ENCODE data around the gene BACE1-AS. TPM values are rescaled to one million over a fixed set of nuclear protein-coding genes. Genes with fewer than 3 reads are reported as not detected.

The BACE1-AS gene
- total RNA-seq, 1 donor from 2014 or later, result 10.3 TPM

GRCh38 chr11:117300283-117300663 lies 9.1 kb downstream of the BACE1-AS start:
- no peak overlapping the region for H3K9ac ChIP-seq
- peak; percentile 73 for DNase-seq (ENCODE audit: low spot score)
- Mint-ChIP-seq H3K9me3 (no peaks in the 10 kb centered on the region), H3K4me3 (no peak overlapping the region), H3K27ac (peak overlapping the region; percentile 72), H3K36me3 (no peaks in the 10 kb centered on the region), H3K4me1 (peaks cover 22% of the 10 kb centered on the region), H3K27me3 (ENCODE audit: insufficient read depth, low read depth) (peaks cover 11% of the 10 kb centered on the region)
- H3K4me1 ChIP-seq, result peaks cover 22% of the 10 kb centered on the region
- H3K27me3 ChIP-seq, result no peaks in the 10 kb centered on the region
- H2AFZ ChIP-seq (replicated peaks), result peak overlapping the region; percentile 87
- H3K4me3 ChIP-seq, result no peak overlapping the region
- H4K20me1 ChIP-seq (ENCODE audit: low read depth), result no peaks in the 10 kb centered on the region
- no peaks in the 10 kb centered on the region for H3K36me3 ChIP-seq
- H3K4me2 ChIP-seq, result peak overlapping the region; percentile 59
- H3K79me2 ChIP-seq (ENCODE audit: low read depth), result no peaks in the 10 kb centered on the region
- no peaks in the 10 kb centered on the region for H3K9me3 ChIP-seq (ENCODE audit: low read depth)
- TF ChIP-seq CTCF (IDR thresholded peaks at IDR 0.05) (no peak), EZH2 (IDR thresholded peaks at IDR 0.05) (no peak), EZH2phosphoT487 (IDR thresholded peaks at IDR 0.05) (no peak)
- H3F3A ChIP-seq (ENCODE audit: low read depth), result peaks cover 24% of the 10 kb centered on the region
- H3K27ac ChIP-seq, result peak overlapping the region; percentile 61

- Mint-ChIP-seq H3K9me3 (no peaks in the 10 kb centered on the region), H3K4me3 (peak overlapping the region; percentile 41), H3K4me1 (peaks cover 22% of the 10 kb centered on the region), H3K27me3 (ENCODE audit: insufficient read depth, low read depth) (peaks cover 11% of the 10 kb centered on the region), H3K36me3 (no peaks in the 10 kb centered on the region), H3K27ac (peak overlapping the region; percentile 61)
- H3K27me3 ChIP-seq, result no peaks in the 10 kb centered on the region
- no peak overlapping the region for H3K4me3 ChIP-seq
- no peak overlapping the region for H3K9ac ChIP-seq
- H3K9me3 ChIP-seq (ENCODE audit: low read depth), result no peaks in the 10 kb centered on the region
- H3K4me2 ChIP-seq, result no peak overlapping the region
- TF ChIP-seq CTCF (IDR thresholded peaks at IDR 0.05) (no peak), EZH2phosphoT487 (IDR thresholded peaks at IDR 0.05) (no peak), EZH2 (IDR thresholded peaks at IDR 0.05) (no peak)
- no peaks in the 10 kb centered on the region for H3K36me3 ChIP-seq
- peak overlapping the region; percentile 50 for H2AFZ ChIP-seq (replicated peaks)
- H3K27ac ChIP-seq, result peak overlapping the region; percentile 61
- no peaks in the 10 kb centered on the region for H3K79me2 ChIP-seq (ENCODE audit: low read depth)
- peaks cover 24% of the 10 kb centered on the region for H3F3A ChIP-seq (ENCODE audit: low read depth)
- no peaks in the 10 kb centered on the region for H4K20me1 ChIP-seq (ENCODE audit: low read depth)
- peaks cover 22% of the 10 kb centered on the region for H3K4me1 ChIP-seq
- no peak for DNase-seq (ENCODE audit: low spot score)
Observed at GRCh38 chr11:117300773-117301172, 9.6 kb downstream of the BACE1-AS start.

GRCh38 chr11:117302228-117302627 lies 11.1 kb downstream of the BACE1-AS start:
- Mint-ChIP-seq H3K36me3 (no peaks in the 10 kb centered on the region), H3K27me3 (ENCODE audit: insufficient read depth, low read depth) (peaks cover 11% of the 10 kb centered on the region), H3K4me3 (no peak overlapping the region), H3K27ac (peak overlapping the region; percentile 11), H3K4me1 (peaks cover 22% of the 10 kb centered on the region), H3K9me3 (no peaks in the 10 kb centered on the region)
- Histone ChIP-seq H3K4me3 (no peak overlapping the region), H3K27ac (no peak overlapping the region), H3K4me1 (peaks cover 22% of the 10 kb centered on the region), H3K9me3 (ENCODE audit: low read depth) (no peaks in the 10 kb centered on the region), H4K20me1 (ENCODE audit: low read depth) (no peaks in the 10 kb centered on the region), H3K4me2 (no peak overlapping the region), H2AFZ (replicated peaks) (no peak overlapping the region), H3K79me2 (ENCODE audit: low read depth) (no peaks in the 10 kb centered on the region), H3F3A (ENCODE audit: low read depth) (peaks cover 24% of the 10 kb centered on the region), H3K27me3 (no peaks in the 10 kb centered on the region), H3K9ac (no peak overlapping the region), H3K36me3 (no peaks in the 10 kb centered on the region)
- TF ChIP-seq EZH2 (IDR thresholded peaks at IDR 0.05) (no peak), EZH2phosphoT487 (IDR thresholded peaks at IDR 0.05) (no peak), CTCF (IDR thresholded peaks at IDR 0.05) (no peak)
- DNase-seq (ENCODE audit: low spot score), result no peak

Data from neural progenitor cell (in vitro differentiated cells).